Astrocyte (in vitro differentiated cells and primary cell): Measurements from ENCODE around the gene NUBP1. TPM values are rescaled to one million over a fixed set of nuclear protein-coding genes. Genes with fewer than 3 reads are reported as not detected.

ENCODE experiments used
- DNase-seq: peaks from one replicate; pipeline ENCODE4 v3.0.0-alpha.2; 2010; ENCODE audit warnings: low read depth
- FAIRE-seq: peaks from 2 replicates; lab custom pipeline; 2011; peaks lifted over from hg19 to GRCh38; lab: Jason Lieb, UNC
- H2AFZ ChIP-seq: 2 replicates; pipeline ENCODE4 v1.6.0; 2012; ENCODE audit warnings: low read depth, low read length, inconsistent platforms
- H3K27ac ChIP-seq: 2 replicates; pipeline ENCODE4 v1.5.1; 2011; ENCODE audit warnings: low read depth, low read length, inconsistent platforms
- H3K27me3 ChIP-seq: 2 replicates; pipeline ENCODE4 v1.6.0; 2011; ENCODE audit warnings: low read length, inconsistent platforms; ENCODE audit not compliant: insufficient read depth
- H3K36me3 ChIP-seq: 2 replicates; pipeline ENCODE4 v1.5.1; 2011; ENCODE audit warnings: low read length, inconsistent platforms; ENCODE audit not compliant: insufficient read depth
- H3K4me1 ChIP-seq: 2 replicates; pipeline ENCODE4 v1.5.1; 2011; ENCODE audit warnings: low read length, inconsistent platforms; ENCODE audit not compliant: insufficient read depth
- H3K4me2 ChIP-seq: 2 replicates; pipeline ENCODE4 v1.6.0; 2012; ENCODE audit warnings: low read length, inconsistent platforms
- H3K4me3 ChIP-seq: 2 replicates; pipeline ENCODE4 v1.5.1; 2011; ENCODE audit warnings: low read depth, mild to moderate bottlenecking, low read length, inconsistent platforms; ENCODE audit not compliant: insufficient read depth
- H3K79me2 ChIP-seq: 2 replicates; pipeline ENCODE4 v1.6.0; 2012; ENCODE audit warnings: mild to moderate bottlenecking, low read length, inconsistent platforms; ENCODE audit not compliant: insufficient read depth
- H3K9ac ChIP-seq: 2 replicates; pipeline ENCODE4 v1.6.0; 2012; ENCODE audit warnings: mild to moderate bottlenecking, low read length, inconsistent platforms
- H3K9me3 ChIP-seq: 2 replicates; pipeline ENCODE4 v1.5.1; 2012; ENCODE audit warnings: low read depth, mild to moderate bottlenecking, low read length, inconsistent platforms; ENCODE audit not compliant: insufficient read depth
- H4K20me1 ChIP-seq: 2 replicates; pipeline ENCODE4 v1.6.0; 2012; ENCODE audit warnings: low read length, inconsistent platforms; ENCODE audit not compliant: insufficient read depth
- H3K27ac Mint-ChIP-seq: one replicate; pipeline ENCODE4 v1.8.0; 2021; ENCODE audit warnings: mild to moderate bottlenecking, mixed read lengths; ENCODE audit not compliant: unreplicated experiment
- H3K27me3 Mint-ChIP-seq: one replicate; pipeline ENCODE4 v1.8.0; 2021; ENCODE audit warnings: low read depth, mixed read lengths; ENCODE audit not compliant: unreplicated experiment
- H3K36me3 Mint-ChIP-seq: one replicate; pipeline ENCODE4 v1.8.0; 2021; ENCODE audit warnings: low read depth, mixed read lengths; ENCODE audit not compliant: unreplicated experiment
- H3K4me1 Mint-ChIP-seq: one replicate; pipeline ENCODE4 v1.8.0; 2021; ENCODE audit warnings: low read depth, mixed read lengths; ENCODE audit not compliant: unreplicated experiment
- H3K4me3 Mint-ChIP-seq: one replicate; pipeline ENCODE4 v1.8.0; 2021; ENCODE audit warnings: mild to moderate bottlenecking, moderate library complexity, mixed read lengths; ENCODE audit not compliant: unreplicated experiment
- H3K9me3 Mint-ChIP-seq: one replicate; pipeline ENCODE4 v1.8.0; 2021; ENCODE audit warnings: mild to moderate bottlenecking, mixed read lengths; ENCODE audit not compliant: unreplicated experiment
- CTCF ChIP-seq: IDR thresholded peaks from 2 replicates; pipeline ENCODE4 v1.5.1; 2011; ENCODE audit warnings: low read depth, mild to moderate bottlenecking, inconsistent platforms, low read length, moderate library complexity; ENCODE audit not compliant: insufficient read depth
- EZH2 ChIP-seq: IDR thresholded peaks from 2 replicates; pipeline ENCODE4 v1.6.1; 2012; ENCODE audit warnings: mild to moderate bottlenecking, low read length, inconsistent platforms; ENCODE audit not compliant: insufficient read depth
- total RNA-seq: library from RNA; stranded (reverse); gene quantifications from 2 replicates; pipeline ENCODE4 v1.2.1, GENCODE V29; 2021

The NUBP1 gene
- total RNA-seq, 1 donor from 2014 or later: 17.4 TPM

- Histone ChIP-seq H4K20me1 (no peaks in the 10 kb centered on the region), H3K4me3 (no peak overlapping the region), H3K9ac (no peak overlapping the region), H3K79me2 (no peaks in the 10 kb centered on the region), H3K9me3 (no peaks in the 10 kb centered on the region), H3K27ac (no peak overlapping the region), H3K4me2 (no peak overlapping the region), H2AFZ (no peak overlapping the region), H3K27me3 (peaks cover 2% of the 10 kb centered on the region), H3K36me3 (no peaks in the 10 kb centered on the region), H3K4me1 (no peaks in the 10 kb centered on the region)
- H3K4me3 Mint-ChIP-seq: no peak overlapping the region
- H3K4me1 Mint-ChIP-seq: no peaks in the 10 kb centered on the region
- peaks cover 4% of the 10 kb centered on the region for H3K9me3 Mint-ChIP-seq
- TF ChIP-seq EZH2 (no peak), CTCF (no peak)
- H3K27me3 Mint-ChIP-seq: peaks cover 20% of the 10 kb centered on the region
- DNase-seq: no peak
- no peak overlapping the region for H3K27ac Mint-ChIP-seq
- no peak for FAIRE-seq
- no peaks in the 10 kb centered on the region for H3K36me3 Mint-ChIP-seq
Measured at GRCh38 chr16:10791048-10791447, 47.4 kb downstream of the NUBP1 start.

- Histone ChIP-seq H3K27ac (no peak overlapping the region), H3K9me3 (no peaks in the 10 kb centered on the region), H4K20me1 (no peaks in the 10 kb centered on the region), H3K27me3 (no peaks in the 10 kb centered on the region), H3K9ac (no peak overlapping the region), H3K4me3 (no peak overlapping the region), H3K4me1 (no peaks in the 10 kb centered on the region), H3K79me2 (no peaks in the 10 kb centered on the region), H2AFZ (no peak overlapping the region), H3K36me3 (no peaks in the 10 kb centered on the region), H3K4me2 (no peak overlapping the region)
- Mint-ChIP-seq H3K4me3 (no peak overlapping the region), H3K9me3 (no peaks in the 10 kb centered on the region), H3K4me1 (no peaks in the 10 kb centered on the region), H3K27ac (no peak overlapping the region), H3K36me3 (no peaks in the 10 kb centered on the region), H3K27me3 (peaks cover 9% of the 10 kb centered on the region)
- no peak for DNase-seq
- TF ChIP-seq CTCF (no peak), EZH2 (no peak)
- no peak for FAIRE-seq
Measured at GRCh38 chr16:10799736-10800135, 56.1 kb downstream of the NUBP1 start.

- no peaks in the 10 kb centered on the region for H3K36me3 Mint-ChIP-seq
- H3K27ac ChIP-seq: no peak overlapping the region
- H3K4me2 ChIP-seq: no peak overlapping the region
- H3K9me3 ChIP-seq: no peaks in the 10 kb centered on the region
- no peaks in the 10 kb centered on the region for H3K4me1 ChIP-seq
- H3K27me3 ChIP-seq: no peaks in the 10 kb centered on the region
- H3K79me2 ChIP-seq: no peaks in the 10 kb centered on the region
- DNase-seq (no peak), FAIRE-seq (no peak)
- H4K20me1 ChIP-seq: no peaks in the 10 kb centered on the region
- no peaks in the 10 kb centered on the region for H3K4me1 Mint-ChIP-seq
- TF ChIP-seq EZH2 (no peak), CTCF (no peak)
- no peaks in the 10 kb centered on the region for H3K36me3 ChIP-seq
- H3K9ac ChIP-seq: no peak overlapping the region
- no peak overlapping the region for H3K27ac Mint-ChIP-seq
- no peak overlapping the region for H3K4me3 ChIP-seq
- peaks cover 13% of the 10 kb centered on the region for H3K27me3 Mint-ChIP-seq
- H2AFZ ChIP-seq: no peak overlapping the region
- H3K9me3 Mint-ChIP-seq: no peaks in the 10 kb centered on the region
- no peak overlapping the region for H3K4me3 Mint-ChIP-seq
Measured at GRCh38 chr16:10805334-10805733, 61.7 kb downstream of the NUBP1 start.
